ENCODE data around the gene FILIP1L.

The FILIP1L gene

GRCh38 chr3:99846477-99847160 lies 267.7 kb downstream of the FILIP1L start:
- Histone ChIP-seq H3K4me1 (ENCODE audit: insufficient read depth, low read length) (no peaks in the 10 kb centered on the region), H3K9me3 (ENCODE audit: insufficient read depth, low read length, severe bottlenecking) (no peaks in the 10 kb centered on the region), H2AFZ (ENCODE audit: low read depth, low read length) (no peak overlapping the region), H3K27ac (ENCODE audit: low read length) (no peak overlapping the region), H3K4me2 (ENCODE audit: insufficient read depth, low read length) (no peak overlapping the region), H3K36me3 (ENCODE audit: insufficient read depth, low read length) (no peaks in the 10 kb centered on the region), H3K9ac (ENCODE audit: low read depth, low read length) (no peak overlapping the region), H3K4me3 (ENCODE audit: low read depth in 1 of 2, low read length in 2 of 2) (no peak overlapping the region), H4K20me1 (ENCODE audit: insufficient read depth, low read length) (peaks cover 21% of the 10 kb centered on the region; the same call in 1 of the 2 replicates), H3K79me2 (ENCODE audit: insufficient read depth, low read length) (no peaks in the 10 kb centered on the region; the same call in 1 of the 2 replicates), H3K27me3 (ENCODE audit: insufficient read depth, low read length, poor library complexity) (no peaks in the 10 kb centered on the region)
- ATAC-seq (ENCODE audit: insufficient read depth, low read depth) (no peak), DNase-seq (no peak)
- TF ChIP-seq EZH2 (IDR thresholded peaks at IDR 0.05; ENCODE audit: borderline replicate concordance, low read depth, low read length, severe bottlenecking) (no peak), CTCF (IDR thresholded peaks at IDR 0.05; ENCODE audit: borderline replicate concordance, extremely low read depth, low read length, poor library complexity, severe bottlenecking) (no peak)

- H3K4me1 ChIP-seq (ENCODE audit: insufficient read depth, low read length): no peaks in the 10 kb centered on the region
- H3K27ac ChIP-seq (ENCODE audit: low read length): no peak overlapping the region
Observed at GRCh38 chr3:99845999-99846398, 268.3 kb downstream of the FILIP1L start.

GRCh38 chr3:99845331-99845730 lies 269.0 kb downstream of the FILIP1L start:
- no peak for DNase-seq
- Histone ChIP-seq H3K4me2 (ENCODE audit: insufficient read depth, low read length) (no peak overlapping the region), H3K27ac (ENCODE audit: low read length) (no peak overlapping the region), H3K79me2 (ENCODE audit: insufficient read depth, low read length) (no peaks in the 10 kb centered on the region; the same call in 1 of the 2 replicates), H2AFZ (ENCODE audit: low read depth, low read length) (no peak overlapping the region), H3K4me3 (ENCODE audit: low read depth in 1 of 2, low read length in 2 of 2) (no peak overlapping the region), H4K20me1 (ENCODE audit: insufficient read depth, low read length) (peaks cover 17% of the 10 kb centered on the region; the same call in 1 of the 2 replicates), H3K36me3 (ENCODE audit: insufficient read depth, low read length) (no peaks in the 10 kb centered on the region), H3K9ac (ENCODE audit: low read depth, low read length) (no peak overlapping the region), H3K27me3 (ENCODE audit: insufficient read depth, low read length, poor library complexity) (no peaks in the 10 kb centered on the region), H3K9me3 (ENCODE audit: insufficient read depth, low read length, severe bottlenecking) (no peaks in the 10 kb centered on the region), H3K4me1 (ENCODE audit: insufficient read depth, low read length) (no peaks in the 10 kb centered on the region)
- ATAC-seq (ENCODE audit: insufficient read depth, low read depth): no peak
- TF ChIP-seq CTCF (IDR thresholded peaks at IDR 0.05; ENCODE audit: borderline replicate concordance, extremely low read depth, low read length, poor library complexity, severe bottlenecking) (no peak), EZH2 (IDR thresholded peaks at IDR 0.05; ENCODE audit: borderline replicate concordance, low read depth, low read length, severe bottlenecking) (no peak)

More at GRCh38 chr3:99845999-99846398, 268.3 kb downstream of the FILIP1L start:
- Histone ChIP-seq H3K79me2 (ENCODE audit: insufficient read depth, low read length) (no peaks in the 10 kb centered on the region; the same call in 1 of the 2 replicates), H3K27me3 (ENCODE audit: insufficient read depth, low read length, poor library complexity) (no peaks in the 10 kb centered on the region), H3K9me3 (ENCODE audit: insufficient read depth, low read length, severe bottlenecking) (no peaks in the 10 kb centered on the region), H3K4me2 (ENCODE audit: insufficient read depth, low read length) (no peak overlapping the region), H3K36me3 (ENCODE audit: insufficient read depth, low read length) (no peaks in the 10 kb centered on the region), H4K20me1 (ENCODE audit: insufficient read depth, low read length) (peaks cover 21% of the 10 kb centered on the region; the same call in 1 of the 2 replicates), H3K4me3 (ENCODE audit: low read depth in 1 of 2, low read length in 2 of 2) (no peak overlapping the region), H3K9ac (ENCODE audit: low read depth, low read length) (no peak overlapping the region), H2AFZ (ENCODE audit: low read depth, low read length) (no peak overlapping the region)
- DNase-seq: no peak
- TF ChIP-seq EZH2 (IDR thresholded peaks at IDR 0.05; ENCODE audit: borderline replicate concordance, low read depth, low read length, severe bottlenecking) (no peak), CTCF (IDR thresholded peaks at IDR 0.05; ENCODE audit: borderline replicate concordance, extremely low read depth, low read length, poor library complexity, severe bottlenecking) (no peak)
- no peak for ATAC-seq (ENCODE audit: insufficient read depth, low read depth)
